ENCODE results near the gene UBA1.

- no peak for TF ChIP-seq CEBPB (IDR thresholded peaks at IDR 0.05; ENCODE audit: low read depth, low read length)
- no peak for TF ChIP-seq CTCF (IDR thresholded peaks at IDR 0.05; ENCODE audit: control extremely low read depth in 1 of 3, insufficient read depth in 1 of 3, low read depth in 1 of 3, low read length in 3 of 3)
- TF ChIP-seq GABPA (IDR thresholded peaks at IDR 0.05; ENCODE audit: borderline replicate concordance, insufficient read depth, low read length) = no peak
- TF ChIP-seq MAX (IDR thresholded peaks at IDR 0.05) = no peak
- TF ChIP-seq SIX5 (IDR thresholded peaks at IDR 0.05; ENCODE audit: low read depth, low read length) = no peak
- no peak for TF ChIP-seq RFX5 (IDR thresholded peaks at IDR 0.05; ENCODE audit: borderline replicate concordance, low read depth, low read length)
These were observed 47.3 kb upstream of the UBA1 start for GRCh38 chrX:47146121-47146935.

Data from H1 (cell line).